Tibial artery (tissue), 4 donors: ENCODE measurements around the gene LHX6.
A peak's percentile ranks its signal among the peaks of the same experiment; 100 is the strongest.

Experiments
- DNase-seq, 2 donors: peaks; one replicate each; pipeline ENCODE4 v3.0.0-alpha.2; 2019
- H3K27ac ChIP-seq, 2 donors: fragments of 200-600 bp; sonication (generic) in 1 of 2; 1 replicate in 1 of 2; 2 replicates in 1 of 2; pipeline ENCODE4 v1.5.1; 2018 to 2019; ENCODE audit warnings: mild to moderate bottlenecking in 1 of 2
- H3K27me3 ChIP-seq, 2 donors: fragments of 200-600 bp; sonication (generic) in 1 of 2; one replicate each; pipeline versions ENCODE4 v1.5.1 to v1.6.0; 2016 to 2019
- H3K36me3 ChIP-seq, 3 donors: fragments of 200-600 bp; sonication (generic) in 2 of 3; one replicate each; pipeline ENCODE4 v1.5.1; 2016 to 2019; ENCODE audit warnings: mild to moderate bottlenecking in 2 of 3
- H3K4me1 ChIP-seq, 4 donors: fragments of 200-600 bp; sonication (generic) in 2 of 4; 1 replicate in 3 of 4; 2 replicates in 1 of 4; pipeline ENCODE4 v1.5.1; 2016 to 2019
- H3K4me3 ChIP-seq, 2 donors: fragments of 200-600 bp; sonication (generic) in 1 of 2; 1 replicate in 1 of 2; 2 replicates in 1 of 2; pipeline ENCODE4 v1.5.1; 2018 to 2019; ENCODE audit warnings: mild to moderate bottlenecking in 2 of 2
- H3K9me3 ChIP-seq, 3 donors: fragments of 200-600 bp; sonication (generic) in 1 of 3; one replicate each; pipeline ENCODE4 v1.5.1; 2016 to 2019
- CTCF ChIP-seq, 2 experiments: fragments of 200-600 bp in 1 of 2; fragments of 450-650 bp in 1 of 2; IDR thresholded peaks; one replicate each; pipeline ENCODE4 v1.5.1; 2017 to 2019; ENCODE audit warnings: antibody characterized with exemption in 2 of 2, mild to moderate bottlenecking in 1 of 2, moderate library complexity in 1 of 2
- intact Hi-C: fragments of 100-400 bp; cut with DNase I; formaldehyde crosslinking; loops from one replicate; pipeline ENCODE4 v1.15.0; 2023; ENCODE audit warnings: low total_unique reads

The LHX6 gene

GRCh38 chr9:122159925-122160246, 68.9 kb downstream of the LHX6 start:
- TF ChIP-seq CTCF (IDR thresholded peaks at IDR 0.05), result no peak
- H3K9me3 ChIP-seq, result no peaks in the 10 kb centered on the region
- peaks cover 0 to 25% (median 8%) of the 10 kb centered on the region in 4 donors for H3K4me1 ChIP-seq
- DNase-seq, result no peak
- H3K4me3 ChIP-seq, result peak overlapping the region; percentile 95 to 96
- intact Hi-C loops, result no loop called here
- peak overlapping the region; percentile 83 to 85 for H3K27ac ChIP-seq
- H3K36me3 ChIP-seq, result no peaks in the 10 kb centered on the region
- H3K27me3 ChIP-seq, result no peaks in the 10 kb centered on the region

GRCh38 chr9:122159026-122159924, 69.5 kb downstream of the LHX6 start, which contains the start of the genes MORN5 and NDUFA8:
TSS of gene MORN5 (plus strand) at chr9:122159908. CDS start at chr9:122159973, 65 bp downstream.
TSS of gene NDUFA8 (minus strand) at chr9:122159779. CDS start at chr9:122159677, 102 bp downstream.
- H3K27me3 ChIP-seq, result no peaks in the 10 kb centered on the region
- no peaks in the 10 kb centered on the region for H3K9me3 ChIP-seq
- no peaks in the 10 kb centered on the region for H3K36me3 ChIP-seq
- peak; percentile 95 to 98 for DNase-seq
- H3K4me1 ChIP-seq, result peaks cover 0 to 25% (median 8%) of the 10 kb centered on the region in 4 donors
- TF ChIP-seq CTCF (IDR thresholded peaks at IDR 0.05), result peak; percentile 22 to 42
- intact Hi-C loops, result no loop called here
- peak within 1 kb of the TSS; percentile 95 to 96 for H3K4me3 ChIP-seq
- H3K27ac ChIP-seq, result peak within 1 kb of the TSS; percentile 83 to 85

- no peak for DNase-seq
- H3K36me3 ChIP-seq, result no peaks in the 10 kb centered on the region
- no peaks in the 10 kb centered on the region for H3K9me3 ChIP-seq
- H3K27ac ChIP-seq, result no peak overlapping the region
- no peak overlapping the region for H3K4me3 ChIP-seq
- intact Hi-C loops, result no loop called here
- no peaks in the 10 kb centered on the region for H3K27me3 ChIP-seq
- peaks cover 0 to 25% (median 8%) of the 10 kb centered on the region in 4 donors for H3K4me1 ChIP-seq
- TF ChIP-seq CTCF (IDR thresholded peaks at IDR 0.05), result peak in 1 of 2 experiments; percentile 7
Measured at GRCh38 chr9:122158202-122158601, 70.6 kb downstream of the LHX6 start.

GRCh38 chr9:122155796-122156195, 73.0 kb downstream of the LHX6 start:
- H3K36me3 ChIP-seq, result peaks cover 0 to 18% (median 9%) of the 10 kb centered on the region in 3 donors
- no peaks in the 10 kb centered on the region for H3K27me3 ChIP-seq
- TF ChIP-seq CTCF (IDR thresholded peaks at IDR 0.05), result no peak
- H3K27ac ChIP-seq, result no peak overlapping the region
- H3K9me3 ChIP-seq, result no peaks in the 10 kb centered on the region
- no peak for DNase-seq
- peaks cover 0 to 25% (median 8%) of the 10 kb centered on the region in 4 donors for H3K4me1 ChIP-seq
- H3K4me3 ChIP-seq, result no peak overlapping the region
- intact Hi-C loops, result no loop called here
